ENCODE measurements around the gene SMAD7. TPM values are rescaled to one million over a fixed set of nuclear protein-coding genes. Genes with fewer than 3 reads are reported as not detected.

Gene SMAD7
- total and polyA plus RNA-seq, 9 donors = 10.7 to 36.5 (median 13.7) TPM

DNA sequence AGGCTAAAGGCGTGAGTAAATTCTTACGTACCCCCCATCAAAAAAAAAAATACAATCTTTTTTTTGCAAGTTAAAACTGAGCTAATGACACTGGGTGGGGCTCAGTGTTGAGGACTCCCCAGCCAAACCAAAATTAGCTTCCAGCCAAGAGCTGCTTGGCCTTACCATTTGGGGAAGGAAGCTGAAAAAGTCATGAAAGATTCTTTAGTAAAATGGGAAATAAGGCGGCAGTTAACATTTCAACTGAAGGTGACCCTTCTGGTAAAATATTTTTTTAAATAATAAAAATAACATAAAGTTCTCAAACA, 16.4 kb downstream of the SMAD7 start:
- Histone ChIP-seq H3K27me3 (no peaks in the 10 kb centered on the region), H3K4me3 (no peak overlapping the region), H3K4me1 (ENCODE audit: insufficient read depth) (peaks cover 38% of the 10 kb centered on the region), H3K36me3 (no peaks in the 10 kb centered on the region), H3K27ac (peak overlapping the region; percentile 83 to 91), H3K9me3 (no peaks in the 10 kb centered on the region)
- peak in 1 of 5 donors; percentile 37 for DNase-seq
- TF ChIP-seq POLR2A (IDR thresholded peaks at IDR 0.05) (no peak), EP300 (IDR thresholded peaks at IDR 0.05) (no peak)
- TF ChIP-seq, protein P1, sequence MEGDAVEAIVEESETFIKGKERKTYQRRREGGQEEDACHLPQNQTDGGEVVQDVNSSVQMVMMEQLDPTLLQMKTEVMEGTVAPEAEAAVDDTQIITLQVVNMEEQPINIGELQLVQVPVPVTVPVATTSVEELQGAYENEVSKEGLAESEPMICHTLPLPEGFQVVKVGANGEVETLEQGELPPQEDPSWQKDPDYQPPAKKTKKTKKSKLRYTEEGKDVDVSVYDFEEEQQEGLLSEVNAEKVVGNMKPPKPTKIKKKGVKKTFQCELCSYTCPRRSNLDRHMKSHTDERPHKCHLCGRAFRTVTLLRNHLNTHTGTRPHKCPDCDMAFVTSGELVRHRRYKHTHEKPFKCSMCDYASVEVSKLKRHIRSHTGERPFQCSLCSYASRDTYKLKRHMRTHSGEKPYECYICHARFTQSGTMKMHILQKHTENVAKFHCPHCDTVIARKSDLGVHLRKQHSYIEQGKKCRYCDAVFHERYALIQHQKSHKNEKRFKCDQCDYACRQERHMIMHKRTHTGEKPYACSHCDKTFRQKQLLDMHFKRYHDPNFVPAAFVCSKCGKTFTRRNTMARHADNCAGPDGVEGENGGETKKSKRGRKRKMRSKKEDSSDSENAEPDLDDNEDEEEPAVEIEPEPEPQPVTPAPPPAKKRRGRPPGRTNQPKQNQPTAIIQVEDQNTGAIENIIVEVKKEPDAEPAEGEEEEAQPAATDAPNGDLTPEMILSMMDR (IDR thresholded peaks at IDR 0.05) = no peak
- intact Hi-C loops (cut with DNase I) = loop anchor here in 1 of 4 donors (10.0 kb wide), 1 partner anchor 160 kb away; no protein-coding TSS in a partner anchor
- WGBS, 3 donors = 4 to 14% (median 10%) methylated on average over 3 of the region's 3 CpGs

DNA sequence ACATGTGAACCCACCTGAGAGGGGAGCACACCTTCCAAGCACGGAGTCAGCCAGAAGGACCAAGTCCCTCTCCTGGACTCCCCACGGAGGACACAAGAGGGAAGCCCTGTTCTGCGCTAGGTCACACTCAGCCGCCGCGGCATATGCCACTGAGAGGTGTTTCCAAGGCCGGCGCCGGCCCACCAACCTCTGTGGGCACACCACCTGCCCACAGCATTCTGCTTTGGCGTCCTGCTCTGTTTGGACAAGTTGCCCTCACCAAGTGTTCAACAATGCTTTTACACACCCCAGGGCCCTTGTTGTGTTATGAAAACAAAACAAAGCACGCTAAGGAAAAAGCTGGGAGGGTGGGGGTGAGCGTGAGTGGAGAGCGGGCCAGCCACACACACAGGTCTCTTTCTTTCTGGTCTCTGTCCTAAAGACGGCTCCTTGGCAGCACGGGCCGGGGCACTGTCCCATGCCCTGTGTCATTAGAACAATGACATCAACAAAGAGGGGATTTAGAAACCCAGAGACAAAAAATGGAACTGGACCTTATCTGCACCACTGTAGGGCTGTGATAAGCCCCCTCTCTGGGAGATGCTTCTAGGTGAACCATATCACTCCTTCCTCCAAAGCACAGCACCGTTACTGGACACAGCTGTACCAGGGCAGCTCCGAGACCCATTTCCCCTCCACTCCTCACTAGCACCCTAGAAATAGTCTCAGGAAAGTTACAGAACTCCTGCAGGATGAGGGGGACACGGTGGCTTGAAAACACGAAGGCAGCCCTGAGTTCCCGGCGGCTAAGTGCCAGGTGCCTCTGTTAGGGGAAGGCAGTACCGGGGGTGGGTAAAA, 17.0 kb downstream of the SMAD7 start:
- peak in 2 of 5 donors; percentile 29 to 46 for DNase-seq
- Histone ChIP-seq H3K4me3 (no peak overlapping the region), H3K27ac (peak overlapping the region; percentile 37 to 83), H3K4me1 (ENCODE audit: insufficient read depth) (peaks cover 42% of the 10 kb centered on the region), H3K9me3 (no peaks in the 10 kb centered on the region), H3K27me3 (no peaks in the 10 kb centered on the region), H3K36me3 (no peaks in the 10 kb centered on the region)
- TF ChIP-seq POLR2A (IDR thresholded peaks at IDR 0.05) = no peak
- TF ChIP-seq, protein P1 (IDR thresholded peaks at IDR 0.05) = no peak
- no peak for TF ChIP-seq EP300 (IDR thresholded peaks at IDR 0.05)
- 56 to 67% (median 58%) methylated on average over 23 of the region's 23 CpGs for WGBS, 3 donors
- intact Hi-C loops (cut with DNase I) = loop anchor here in 1 of 4 donors (10.0 kb wide), 1 partner anchor 159 kb away; no protein-coding TSS in a partner anchor

DNA sequence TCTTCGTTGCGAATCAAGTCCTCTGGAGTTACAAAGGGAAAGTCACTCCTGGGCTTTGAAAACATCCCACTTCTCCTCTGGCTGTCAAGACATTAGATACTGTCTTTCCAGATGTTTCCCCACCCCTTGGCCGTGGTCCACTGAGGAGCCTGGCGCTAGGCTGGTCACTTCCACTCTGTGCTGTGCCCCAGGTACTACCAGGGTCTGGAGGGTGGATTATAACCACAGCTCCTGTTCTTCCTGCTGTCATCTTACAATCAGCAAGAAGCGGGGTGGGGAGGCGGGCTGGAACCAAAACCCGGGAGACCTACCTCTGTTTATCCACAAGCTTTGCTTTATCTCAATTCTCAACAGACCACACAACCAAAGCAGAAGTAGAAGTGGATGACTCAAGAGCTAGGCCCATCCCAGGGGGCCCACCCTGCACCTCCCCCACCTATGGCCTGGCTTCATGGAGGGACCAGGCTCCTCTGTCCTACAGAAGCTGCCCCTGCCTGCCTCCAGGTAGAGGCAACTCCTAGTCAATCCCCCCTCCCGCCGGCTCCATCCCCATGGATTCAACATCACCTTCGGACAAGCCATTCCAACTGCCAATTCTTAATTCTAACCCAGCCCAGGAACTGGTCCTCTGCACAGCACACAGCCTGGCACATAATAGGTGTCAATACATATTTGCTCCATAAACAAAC, 17.8 kb downstream of the SMAD7 start:
- Histone ChIP-seq H3K4me1 (ENCODE audit: insufficient read depth) (peaks cover 42% of the 10 kb centered on the region), H3K27me3 (no peaks in the 10 kb centered on the region), H3K36me3 (no peaks in the 10 kb centered on the region), H3K27ac (peak overlapping the region; percentile 37 to 83), H3K4me3 (no peak overlapping the region), H3K9me3 (no peaks in the 10 kb centered on the region)
- intact Hi-C loops (cut with DNase I) = loop anchor here in 1 of 4 donors (10.0 kb wide), 1 partner anchor 158 kb away; no protein-coding TSS in a partner anchor
- 63 to 70% (median 67%) methylated on average over 10 of the region's 10 CpGs for WGBS, 3 donors
- TF ChIP-seq POLR2A (IDR thresholded peaks at IDR 0.05) (no peak), EP300 (IDR thresholded peaks at IDR 0.05) (no peak)
- TF ChIP-seq, protein P1 (IDR thresholded peaks at IDR 0.05) = no peak
- DNase-seq = peak in 1 of 5 donors; percentile 45

DNA sequence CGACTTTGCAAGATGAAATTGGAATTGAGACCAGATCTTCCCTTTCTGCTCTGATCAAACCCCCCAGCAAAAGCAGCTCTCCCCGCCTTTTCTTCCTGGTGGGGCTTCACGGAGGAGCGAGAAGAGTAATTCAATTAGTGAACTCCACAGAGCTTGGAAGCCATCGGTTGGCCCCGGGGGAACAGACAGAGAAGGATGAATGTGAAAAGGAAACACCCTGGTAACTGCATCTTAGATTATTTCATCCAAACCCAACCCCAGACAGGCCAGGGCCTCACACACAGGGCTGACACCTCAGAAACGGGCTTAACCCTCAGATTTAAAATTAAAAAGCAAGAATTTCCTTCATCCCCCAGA, 18.3 kb downstream of the SMAD7 start:
- peak overlapping the region; percentile 27 to 83 for H3K27ac ChIP-seq
- 34 to 40% (median 38%) methylated on average over 7 of the region's 7 CpGs for WGBS, 3 donors
- H3K4me1 ChIP-seq (ENCODE audit: insufficient read depth) = peaks cover 46% of the 10 kb centered on the region
- no peak overlapping the region for H3K4me3 ChIP-seq
- intact Hi-C loops (cut with DNase I) = loop anchor here in 1 of 4 donors (10.0 kb wide), 1 partner anchor 158 kb away; no protein-coding TSS in a partner anchor
- H3K36me3 ChIP-seq = no peaks in the 10 kb centered on the region
- no peak for TF ChIP-seq EP300 (IDR thresholded peaks at IDR 0.05)
- TF ChIP-seq, protein P1 (IDR thresholded peaks at IDR 0.05) = no peak
- no peak for TF ChIP-seq POLR2A (IDR thresholded peaks at IDR 0.05)
- H3K27me3 ChIP-seq = no peaks in the 10 kb centered on the region
- DNase-seq = no peak
- no peaks in the 10 kb centered on the region for H3K9me3 ChIP-seq

Data from ovary (tissue), 9 donors.